ENCODE measurements around the gene SORL1. TPM values are rescaled to one million over a fixed set of nuclear protein-coding genes. Genes with fewer than 3 reads are reported as not detected.

Gene SORL1
- total and polyA plus RNA-seq, 2 of the 8 experiments (the other 6 are each of a cell fraction or from before 2014, with no cell fraction given) = 38.1 to 65.5 TPM

GRCh38 chr11:121439337-121439736 lies 12.8 kb upstream of the SORL1 start:
- Histone ChIP-seq H3K4me1 (replicated peaks in 1 of 4; ENCODE audit: control insufficient read depth in 3 of 4, insufficient read depth in 4 of 4, low read length in 3 of 4) (peaks cover 0 to 6% (median 0%) of the 10 kb centered on the region in 4 experiments; a peak in 1 of 7 replicates), H3K18ac (ENCODE audit: extremely low read depth, low read length) (no peak overlapping the region), H3K27me3 (replicated peaks in 1 of 4; ENCODE audit: control insufficient read depth in 3 of 4, extremely low read depth in 1 of 4, insufficient read depth in 3 of 4, low read length in 3 of 4) (no peaks in the 10 kb centered on the region), H4K20me1 (replicated peaks in 1 of 2; ENCODE audit: control insufficient read depth in 1 of 2, insufficient read depth in 2 of 2, low read length in 2 of 2) (no peaks in the 10 kb centered on the region), H3K9me3 (ENCODE audit: insufficient read depth in 2 of 2, low read depth in 1 of 2, low read length in 1 of 2) (no peaks in the 10 kb centered on the region), H3K23me2 (ENCODE audit: low read depth, low read length) (no peaks in the 10 kb centered on the region), H3K79me1 (ENCODE audit: low read depth, low read length) (no peaks in the 10 kb centered on the region), H2BK15ac (ENCODE audit: low read length) (no peak overlapping the region), H3K27ac (ENCODE audit: low read depth, low read length) (no peak overlapping the region), H3K36me3 (ENCODE audit: control insufficient read depth in 2 of 4, insufficient read depth in 4 of 4, low read length in 3 of 4) (no peaks in the 10 kb centered on the region), H3K23ac (ENCODE audit: insufficient read length) (no peak overlapping the region), H3K4me2 (ENCODE audit: insufficient read depth in 1 of 2, low read depth in 2 of 2, low read length in 2 of 2) (no peak overlapping the region), H3K9ac (replicated peaks in 1 of 4; ENCODE audit: extremely low read depth in 1 of 4, low read depth in 3 of 4, low read length in 3 of 4) (no peak overlapping the region), H2BK120ac (replicated peaks; ENCODE audit: low read depth, low read length) (no peak overlapping the region), H2AFZ (ENCODE audit: low read length) (no peak overlapping the region), H3K56ac (replicated peaks; ENCODE audit: insufficient read length, low read depth, low read length) (no peak overlapping the region), H4K91ac (replicated peaks; ENCODE audit: insufficient read length, low read length) (no peak overlapping the region), H2BK5ac (ENCODE audit: low read depth, low read length) (no peak overlapping the region), H2AK5ac (ENCODE audit: low read depth, low read length) (no peak overlapping the region), H2BK12ac (ENCODE audit: low read depth, low read length) (no peak overlapping the region), H3K79me2 (ENCODE audit: control insufficient read depth in 1 of 2, insufficient read depth in 2 of 2, low read length in 2 of 2) (no peaks in the 10 kb centered on the region), H2BK20ac (ENCODE audit: low read length) (no peak overlapping the region), H3K14ac (ENCODE audit: insufficient read length) (no peak overlapping the region), H3K4ac (replicated peaks; ENCODE audit: insufficient read length, low read depth, low read length) (no peak overlapping the region), H4K5ac (ENCODE audit: insufficient read length, low read depth, low read length) (no peak overlapping the region), H4K8ac (ENCODE audit: extremely low read depth, insufficient read depth, low read length) (no peak overlapping the region), H3K4me3 (ENCODE audit: extremely low read depth in 1 of 4, insufficient read depth in 2 of 4, low read depth in 3 of 4, low read length in 4 of 4) (no peak overlapping the region)
- DNase-seq (ENCODE audit: low read depth in 1 of 2, low spot score in 2 of 2) (no peak), FAIRE-seq (no peak)
- WGBS, 2 experiments (ENCODE audit: extremely low coverage in 1 of 2, insufficient coverage in 1 of 2, insufficient read length in 1 of 2, insufficient replicate concordance in 2 of 2, low coverage in 1 of 2, low lambda C conversion rate in 2 of 2, missing lambda C conversion rate in 1 of 2) = 85% methylated on average over 4 of the region's 4 CpGs; no CpG with 5 or more reads in 1 of the 2 experiments
- ChIA-PET CTCF (ENCODE audit: partially characterized antibody) (no interaction called here), POLR2A (ENCODE audit: partially characterized antibody) (no interaction called here)
- TF ChIP-seq SAP30 (IDR thresholded peaks at IDR 0.05; ENCODE audit: insufficient read depth, insufficient replicate concordance, low read length) = no peak
- no peak for TF ChIP-seq MAFK (IDR thresholded peaks at IDR 0.05; ENCODE audit: low read depth, low read length)
- no peak for TF ChIP-seq TEAD4 (IDR thresholded peaks at IDR 0.05; ENCODE audit: low read depth, low read length)
- TF ChIP-seq FOSL1 (IDR thresholded peaks at IDR 0.05; ENCODE audit: insufficient read depth, low read depth, low read length) = no peak
- no peak for TF ChIP-seq POU5F1 (IDR thresholded peaks at IDR 0.05; ENCODE audit: low read depth, low read length)
- no peak for TF ChIP-seq YY1 (IDR thresholded peaks at IDR 0.05; ENCODE audit: low read depth, low read length)
- TF ChIP-seq RNF2 (IDR thresholded peaks at IDR 0.05; ENCODE audit: borderline replicate concordance, low read depth, low read length, missing control alignments, poor library complexity, severe bottlenecking) = no peak
- no peak for TF ChIP-seq CTCF (IDR thresholded peaks at IDR 0.05; ENCODE audit: control extremely low read depth in 1 of 3, insufficient read depth in 1 of 3, low read depth in 1 of 3, low read length in 3 of 3)
- no peak for TF ChIP-seq EZH2 (IDR thresholded peaks at IDR 0.05; ENCODE audit: low read depth, low read length, severe bottlenecking)
- TF ChIP-seq ASH2L (IDR thresholded peaks at IDR 0.05; ENCODE audit: low read length) = no peak
- TF ChIP-seq HDAC6 (IDR thresholded peaks at IDR 0.05; ENCODE audit: low read depth, low read length) = no peak
- TF ChIP-seq CEBPB (IDR thresholded peaks at IDR 0.05; ENCODE audit: low read depth, low read length) = no peak

All from H1 (cell line).